ENCODE results near the gene IP6K2. TPM values are rescaled to one million over a fixed set of nuclear protein-coding genes. Genes with fewer than 3 reads are reported as not detected.

IP6K2 gene
- total RNA-seq, 1 donor from 2014 or later = 182 TPM

GRCh38 chr3:48716508-48716981, 476 bp downstream of the IP6K2 start:
- Mint-ChIP-seq H3K4me3 (ENCODE audit: unreplicated experiment) (peak overlapping the region; percentile 99), H3K36me3 (ENCODE audit: unreplicated experiment) (peaks cover 4% of the 10 kb centered on the region), H3K27ac (ENCODE audit: unreplicated experiment) (peak overlapping the region; percentile 100), H3K9me3 (ENCODE audit: unreplicated experiment) (peaks cover 10% of the 10 kb centered on the region), H3K27me3 (ENCODE audit: unreplicated experiment) (peaks cover 8% of the 10 kb centered on the region), H3K4me1 (ENCODE audit: low read depth, unreplicated experiment) (peaks cover 16% of the 10 kb centered on the region)
- TF ChIP-seq, protein P1, sequence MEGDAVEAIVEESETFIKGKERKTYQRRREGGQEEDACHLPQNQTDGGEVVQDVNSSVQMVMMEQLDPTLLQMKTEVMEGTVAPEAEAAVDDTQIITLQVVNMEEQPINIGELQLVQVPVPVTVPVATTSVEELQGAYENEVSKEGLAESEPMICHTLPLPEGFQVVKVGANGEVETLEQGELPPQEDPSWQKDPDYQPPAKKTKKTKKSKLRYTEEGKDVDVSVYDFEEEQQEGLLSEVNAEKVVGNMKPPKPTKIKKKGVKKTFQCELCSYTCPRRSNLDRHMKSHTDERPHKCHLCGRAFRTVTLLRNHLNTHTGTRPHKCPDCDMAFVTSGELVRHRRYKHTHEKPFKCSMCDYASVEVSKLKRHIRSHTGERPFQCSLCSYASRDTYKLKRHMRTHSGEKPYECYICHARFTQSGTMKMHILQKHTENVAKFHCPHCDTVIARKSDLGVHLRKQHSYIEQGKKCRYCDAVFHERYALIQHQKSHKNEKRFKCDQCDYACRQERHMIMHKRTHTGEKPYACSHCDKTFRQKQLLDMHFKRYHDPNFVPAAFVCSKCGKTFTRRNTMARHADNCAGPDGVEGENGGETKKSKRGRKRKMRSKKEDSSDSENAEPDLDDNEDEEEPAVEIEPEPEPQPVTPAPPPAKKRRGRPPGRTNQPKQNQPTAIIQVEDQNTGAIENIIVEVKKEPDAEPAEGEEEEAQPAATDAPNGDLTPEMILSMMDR (IDR thresholded peaks at IDR 0.05; ENCODE audit: partially characterized antibody, unreplicated experiment) = no peak
- peak; percentile 31 for DNase-seq

DNA sequence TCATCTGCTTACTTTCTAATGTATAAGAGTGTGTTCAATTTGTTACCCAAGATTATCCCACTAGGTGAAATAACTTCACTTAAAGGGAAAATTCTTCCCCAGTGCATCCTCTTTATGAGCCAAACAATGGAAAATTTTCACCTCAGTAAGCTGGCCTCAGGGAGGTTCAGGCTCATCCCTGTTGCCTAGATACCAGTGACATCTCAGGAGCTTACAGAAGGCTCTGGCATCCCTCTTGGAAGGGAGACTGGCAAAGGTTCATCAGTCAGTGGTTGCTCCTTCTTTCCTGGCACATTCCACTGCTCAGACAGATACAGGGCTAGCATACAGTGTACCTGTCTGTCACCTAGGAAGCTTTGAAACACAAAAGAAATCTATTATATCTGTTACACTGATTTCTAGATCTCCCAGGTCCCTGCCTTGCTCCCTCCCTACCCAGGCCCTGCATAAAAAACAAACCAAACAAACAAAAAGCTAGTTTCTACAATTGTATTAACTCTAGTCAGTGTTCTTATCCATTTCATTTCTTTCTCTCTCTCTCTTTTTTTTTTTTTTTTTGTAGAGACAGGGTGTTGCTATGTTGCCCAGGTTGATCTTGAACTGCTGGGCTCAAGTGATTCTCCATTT, 1.7 kb downstream of the IP6K2 start:
- TF ChIP-seq, protein P1 (IDR thresholded peaks at IDR 0.05; ENCODE audit: partially characterized antibody, unreplicated experiment) = no peak
- Mint-ChIP-seq H3K36me3 (ENCODE audit: unreplicated experiment) (peaks cover 7% of the 10 kb centered on the region), H3K27ac (ENCODE audit: unreplicated experiment) (peak overlapping the region; percentile 100), H3K4me3 (ENCODE audit: unreplicated experiment) (peak overlapping the region; percentile 99), H3K9me3 (ENCODE audit: unreplicated experiment) (peaks cover 10% of the 10 kb centered on the region), H3K27me3 (ENCODE audit: unreplicated experiment) (peaks cover 8% of the 10 kb centered on the region), H3K4me1 (ENCODE audit: low read depth, unreplicated experiment) (peaks cover 22% of the 10 kb centered on the region)
- no peak for DNase-seq

- no peak for DNase-seq
- Mint-ChIP-seq H3K36me3 (ENCODE audit: unreplicated experiment) (peaks cover 3% of the 10 kb centered on the region), H3K9me3 (ENCODE audit: unreplicated experiment) (peaks cover 8% of the 10 kb centered on the region), H3K27ac (ENCODE audit: unreplicated experiment) (peak overlapping the region; percentile 43), H3K4me1 (ENCODE audit: low read depth, unreplicated experiment) (peaks cover 30% of the 10 kb centered on the region), H3K27me3 (ENCODE audit: unreplicated experiment) (peaks cover 8% of the 10 kb centered on the region), H3K4me3 (ENCODE audit: unreplicated experiment) (peak overlapping the region; percentile 73)
- TF ChIP-seq, protein P1 (IDR thresholded peaks at IDR 0.05; ENCODE audit: partially characterized antibody, unreplicated experiment) = no peak
These were observed 5.3 kb downstream of the IP6K2 start for GRCh38 chr3:48711727-48712126.

- Mint-ChIP-seq H3K27ac (ENCODE audit: unreplicated experiment) (peak overlapping the region; percentile 25), H3K4me1 (ENCODE audit: low read depth, unreplicated experiment) (peaks cover 24% of the 10 kb centered on the region), H3K27me3 (ENCODE audit: unreplicated experiment) (peaks cover 4% of the 10 kb centered on the region), H3K4me3 (ENCODE audit: unreplicated experiment) (peak overlapping the region; percentile 11), H3K36me3 (ENCODE audit: unreplicated experiment) (peaks cover 3% of the 10 kb centered on the region), H3K9me3 (ENCODE audit: unreplicated experiment) (peaks cover 2% of the 10 kb centered on the region)
- DNase-seq = no peak
- TF ChIP-seq, protein P1 (IDR thresholded peaks at IDR 0.05; ENCODE audit: partially characterized antibody, unreplicated experiment) = no peak
These were observed 8.0 kb downstream of the IP6K2 start for GRCh38 chr3:48709051-48709461.

DNA sequence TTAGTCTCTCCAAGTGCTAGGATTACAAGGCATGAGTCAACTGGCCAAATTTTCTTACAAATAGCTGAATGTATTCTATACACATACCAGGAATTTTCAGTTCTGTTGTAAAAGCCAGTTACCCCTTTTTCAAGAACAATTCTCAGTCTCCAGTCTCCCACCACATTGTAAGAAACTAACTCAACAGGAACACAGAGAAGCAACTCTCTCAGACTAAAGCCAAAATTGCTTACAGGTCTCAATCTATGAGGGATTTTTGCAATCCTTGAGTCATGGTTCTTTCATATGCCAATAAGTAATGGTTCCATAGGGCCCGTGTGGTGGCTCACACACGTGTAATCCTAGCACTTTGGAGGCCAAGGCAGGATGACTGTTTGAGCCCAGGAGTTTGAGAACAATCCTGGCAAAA, 8.5 kb downstream of the IP6K2 start:
- Mint-ChIP-seq H3K4me3 (ENCODE audit: unreplicated experiment) (peak overlapping the region; percentile 43), H3K27me3 (ENCODE audit: unreplicated experiment) (peaks cover 4% of the 10 kb centered on the region), H3K27ac (ENCODE audit: unreplicated experiment) (peak overlapping the region; percentile 52), H3K4me1 (ENCODE audit: low read depth, unreplicated experiment) (peaks cover 24% of the 10 kb centered on the region), H3K36me3 (ENCODE audit: unreplicated experiment) (peaks cover 3% of the 10 kb centered on the region), H3K9me3 (ENCODE audit: unreplicated experiment) (peaks cover 2% of the 10 kb centered on the region)
- no peak for DNase-seq
- TF ChIP-seq, protein P1 (IDR thresholded peaks at IDR 0.05; ENCODE audit: partially characterized antibody, unreplicated experiment) = no peak
